ENCODE results near the gene WDR7.
A peak's percentile ranks its signal among the peaks of the same experiment; 100 is the strongest.

Gene WDR7

DNA sequence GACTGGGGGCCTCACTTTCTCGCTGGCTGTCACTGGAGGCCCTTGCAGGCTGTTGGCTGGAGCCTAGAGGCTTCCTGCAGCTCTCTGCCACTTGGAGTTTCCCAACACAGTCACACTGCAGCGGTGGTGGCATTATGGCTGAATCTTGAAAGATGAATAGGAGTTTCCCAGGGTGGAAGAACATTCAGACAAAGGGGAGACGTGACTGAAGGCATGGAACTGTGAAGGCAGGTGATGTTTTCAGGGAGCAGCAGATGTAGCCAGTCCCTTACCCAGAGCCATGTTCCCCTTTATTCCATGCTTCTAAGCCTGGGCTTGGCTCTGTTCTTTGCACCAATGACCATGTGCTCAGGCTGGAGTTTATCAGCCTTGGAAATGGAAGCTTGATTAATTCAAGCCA lies 389.0 kb downstream of the WDR7 start:
- DNase-seq (ENCODE audit: low spot score), result no peak

DNA sequence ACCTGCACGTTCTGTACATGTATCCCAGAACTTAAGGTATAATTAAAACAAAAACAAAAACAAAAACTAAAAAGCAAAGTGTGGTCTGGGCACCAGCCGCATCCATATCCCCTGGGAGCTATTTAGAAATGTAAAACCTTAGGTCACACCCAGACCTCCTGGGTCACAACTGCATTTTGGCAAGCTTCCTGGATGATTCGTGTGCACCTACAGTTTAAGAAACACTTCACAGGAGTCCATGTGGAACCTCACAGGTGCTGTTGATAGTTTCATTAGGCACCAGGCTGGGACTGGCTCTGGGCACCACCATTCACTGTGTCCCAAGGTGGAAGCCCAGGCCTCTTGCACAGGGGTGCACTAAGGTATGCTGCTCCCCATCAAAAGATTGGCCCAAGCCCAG lies 392.1 kb downstream of the WDR7 start:
- DNase-seq (ENCODE audit: low spot score), result no peak

DNA sequence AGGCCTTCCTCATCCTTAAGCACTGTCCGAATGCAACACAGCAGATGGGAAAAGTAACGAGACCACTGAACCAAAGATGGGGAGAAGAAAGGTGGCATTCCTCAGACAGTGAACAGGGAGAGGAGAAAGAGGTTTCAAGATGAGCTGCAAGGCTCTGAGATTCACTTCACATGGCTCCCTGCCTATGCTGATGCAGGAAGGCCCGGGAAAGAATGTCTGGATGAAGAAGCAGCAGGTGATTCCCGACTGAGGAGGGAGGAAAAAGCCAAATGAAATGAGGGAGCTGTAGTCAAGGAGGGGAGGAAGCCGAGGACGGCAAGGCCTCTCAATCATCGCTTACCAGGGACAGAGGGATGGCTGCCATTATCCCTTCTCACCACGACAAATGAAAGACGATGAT lies 397.2 kb downstream of the WDR7 start:
- DNase-seq (ENCODE audit: low spot score), result no peak

DNA sequence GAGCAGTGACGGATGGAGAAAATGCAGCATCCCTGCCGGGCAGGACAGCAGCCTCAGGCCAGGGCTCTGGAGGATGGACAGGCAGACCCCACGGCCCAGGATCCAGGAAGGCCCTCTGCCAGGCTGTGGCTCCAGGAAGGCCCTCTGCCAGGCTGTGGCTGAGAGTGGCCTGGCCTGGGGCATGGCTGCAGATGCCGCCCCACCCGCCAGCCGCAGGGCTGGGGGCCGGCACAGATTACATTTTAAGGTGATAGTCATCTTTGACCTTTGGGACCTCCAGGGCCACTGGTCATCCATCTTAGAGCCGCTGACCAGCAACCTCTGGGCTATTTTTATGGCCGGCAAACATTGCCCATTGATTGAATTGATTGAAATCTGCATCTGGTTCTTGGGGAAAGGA lies 397.7 kb downstream of the WDR7 start:
- DNase-seq (ENCODE audit: low spot score), result no peak

DNA sequence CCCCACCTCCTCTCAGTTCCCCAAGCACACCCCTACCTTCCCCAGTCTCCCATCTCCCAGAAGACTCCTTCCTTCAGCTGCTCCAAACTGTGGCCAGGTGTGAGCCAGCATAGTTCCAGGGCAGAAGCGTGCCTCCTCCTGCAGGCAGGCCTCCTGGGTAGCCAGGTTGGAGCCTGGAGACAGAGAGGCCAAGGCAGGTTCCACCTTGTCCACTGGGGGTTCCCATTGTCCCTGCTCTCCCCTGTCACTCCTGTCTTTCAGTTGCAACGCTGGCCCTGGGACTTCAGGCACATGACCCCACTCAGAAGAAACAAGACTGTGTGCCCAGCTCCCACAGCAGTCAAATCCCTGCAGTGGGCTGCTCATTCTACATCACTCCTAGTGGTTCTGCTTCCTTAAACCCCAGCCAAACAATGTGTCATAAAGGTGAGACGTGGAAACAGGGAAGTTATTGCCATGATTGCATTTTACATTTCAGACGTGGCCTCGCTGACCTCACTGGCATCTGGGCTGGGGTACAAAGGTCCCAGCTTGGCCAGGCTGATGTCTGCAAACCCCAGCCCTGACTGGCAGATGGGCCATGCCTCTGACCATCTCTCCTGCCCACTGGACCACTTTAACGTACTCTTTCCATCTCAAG lies 399.3 kb downstream of the WDR7 start:
- DNase-seq (ENCODE audit: low spot score), result peak; percentile 42

DNA sequence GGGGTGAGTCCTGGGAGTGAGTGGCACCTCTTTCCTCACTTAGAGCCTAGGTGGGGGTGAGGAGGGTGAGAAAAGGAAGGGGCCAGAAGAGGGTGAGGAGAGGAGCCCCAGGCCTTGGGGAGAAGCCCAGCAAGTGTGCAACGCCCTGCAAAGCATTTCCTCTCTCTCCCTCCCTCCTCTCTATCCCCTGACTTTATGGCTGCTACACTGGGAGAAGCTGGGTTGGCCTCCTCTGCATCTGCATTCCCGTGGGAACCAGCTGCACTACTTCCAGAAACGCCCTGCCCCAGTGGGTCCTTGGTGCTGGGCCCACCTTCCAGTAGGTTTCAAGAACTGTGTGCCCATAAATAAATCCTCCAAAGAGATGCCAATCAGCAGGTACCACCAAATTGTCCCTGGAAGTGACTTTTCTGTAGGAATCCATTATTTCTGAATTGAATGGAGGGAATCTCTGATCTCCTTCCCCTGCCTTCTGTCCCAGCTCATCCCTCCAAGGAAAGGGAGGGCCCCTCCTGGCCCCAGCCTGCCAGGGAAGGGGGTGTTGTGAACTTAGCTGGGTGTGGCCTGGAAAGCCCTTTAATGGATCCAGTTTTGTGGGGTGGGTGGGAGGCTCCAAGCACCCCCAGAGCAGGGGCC lies 400.0 kb downstream of the WDR7 start:
- DNase-seq (ENCODE audit: low spot score), result no peak

DNA sequence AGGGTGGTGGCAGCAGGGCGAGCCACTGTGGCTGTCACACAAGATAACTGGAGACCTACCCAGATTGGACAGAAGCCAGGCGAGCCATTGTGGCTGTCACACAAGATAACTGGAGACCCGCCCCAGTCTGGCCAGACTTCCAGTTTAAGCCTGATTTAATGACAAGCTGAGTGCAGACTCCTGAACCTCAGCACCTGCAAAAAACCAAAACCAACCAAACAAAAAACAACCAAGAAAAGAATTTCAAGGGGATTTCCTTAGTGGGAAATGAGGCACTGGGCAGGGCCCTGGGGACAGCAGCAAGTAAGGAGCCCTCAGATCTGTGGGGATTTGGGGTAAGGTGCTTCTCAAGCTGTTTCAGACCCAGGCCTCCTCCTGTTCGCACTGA lies 400.5 kb downstream of the WDR7 start:
- DNase-seq (ENCODE audit: low spot score), result no peak

DNA sequence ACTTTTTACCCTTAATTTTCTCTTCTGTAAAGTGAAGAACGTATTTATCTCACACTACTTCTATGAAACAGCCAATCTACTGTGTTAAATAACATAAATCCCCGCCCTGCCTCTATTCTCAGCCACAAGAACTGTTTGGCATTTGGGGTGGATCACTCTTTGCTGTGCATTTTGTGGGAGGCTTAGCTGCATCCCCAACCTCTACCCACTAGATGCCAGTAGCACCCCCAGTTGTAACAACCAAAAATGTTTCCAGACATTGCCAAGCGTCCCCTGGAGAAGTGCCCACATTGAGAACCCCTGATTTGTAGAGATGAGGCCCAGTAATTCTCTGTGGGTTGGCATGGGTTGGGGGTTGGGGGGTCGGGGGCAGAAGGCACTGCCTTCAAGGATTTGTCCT lies 401.0 kb downstream of the WDR7 start:
- no peak for DNase-seq (ENCODE audit: low spot score)

DNA sequence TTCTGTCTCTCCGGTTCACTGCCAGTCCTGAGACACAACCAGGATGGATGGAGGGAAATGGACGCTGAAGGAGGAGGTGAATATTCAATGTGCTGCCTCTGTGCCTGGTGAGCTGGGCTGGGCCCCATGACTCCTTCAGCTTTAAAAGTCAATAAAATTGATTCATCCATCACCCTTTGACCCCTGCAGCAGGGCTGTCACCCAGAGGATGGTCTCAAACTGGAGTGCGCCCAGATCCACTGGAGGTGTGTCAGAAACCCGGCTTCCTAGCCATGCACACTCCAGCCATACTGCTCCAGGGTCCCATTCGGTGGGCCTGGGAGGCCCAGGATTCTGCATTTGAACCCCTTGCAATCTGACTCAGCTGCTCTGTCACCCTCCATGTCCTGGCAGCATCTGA lies 401.6 kb downstream of the WDR7 start:
- DNase-seq (ENCODE audit: low spot score), result no peak

DNA sequence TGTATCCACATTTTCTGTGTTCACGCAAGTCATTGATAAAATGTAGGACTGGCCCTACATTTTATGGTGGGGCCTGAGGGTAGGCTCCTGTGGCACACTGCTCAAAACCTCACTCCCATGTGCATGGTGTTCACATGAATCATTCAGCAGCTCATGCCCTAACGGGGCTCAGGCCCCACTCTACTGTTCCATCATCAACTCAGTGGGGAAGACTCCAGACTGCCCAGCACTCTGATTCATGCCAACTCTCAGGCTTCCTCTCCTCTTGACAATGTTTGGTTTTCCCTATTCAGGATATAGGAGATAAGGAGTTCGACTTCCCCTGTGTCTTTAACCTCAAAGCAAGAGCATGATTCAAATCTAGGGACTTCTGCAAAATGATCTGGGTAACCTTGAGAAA lies 403.7 kb downstream of the WDR7 start:
- DNase-seq (ENCODE audit: low spot score), result peak; percentile 6

DNA sequence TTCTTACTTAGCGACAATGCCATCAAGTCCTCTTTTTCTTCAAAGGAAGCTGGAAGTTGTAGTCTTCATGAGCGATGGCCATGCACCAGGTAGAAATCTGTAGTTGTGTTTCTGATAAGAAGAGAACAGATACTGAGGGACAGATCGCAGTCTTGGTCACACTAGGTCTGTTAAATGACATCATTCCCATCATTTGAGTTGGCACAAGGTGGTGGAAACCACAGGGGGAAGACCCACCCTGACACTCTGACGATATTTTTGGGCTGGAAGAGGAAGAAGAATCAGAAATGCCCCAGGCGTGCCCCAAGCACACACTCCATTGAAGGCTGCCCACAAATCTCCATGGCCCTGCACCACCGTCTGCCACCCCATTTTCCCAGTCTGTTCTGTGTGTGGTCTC lies 406.7 kb downstream of the WDR7 start:
- DNase-seq (ENCODE audit: low spot score), result no peak

DNA sequence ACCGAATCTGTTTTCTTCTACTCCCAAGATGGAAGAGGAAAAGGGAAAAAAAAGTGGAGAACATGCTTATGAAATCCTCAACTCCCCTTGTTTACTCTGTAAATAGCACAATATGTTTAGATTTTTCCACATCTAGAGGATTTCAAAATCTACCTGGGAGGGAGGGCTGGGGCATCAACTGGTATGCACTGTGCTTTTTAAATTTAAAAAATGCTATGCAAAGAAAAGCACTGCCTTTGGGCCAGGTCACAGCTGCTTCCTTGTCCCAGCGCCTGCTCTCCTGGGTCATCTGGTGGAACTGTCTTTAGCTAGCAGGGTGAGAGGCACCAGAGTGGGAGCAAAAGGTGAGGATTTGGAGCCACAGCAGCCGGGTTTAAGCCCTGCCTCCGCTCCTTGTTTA lies 407.6 kb downstream of the WDR7 start:
- no peak for DNase-seq (ENCODE audit: low spot score)

DNA sequence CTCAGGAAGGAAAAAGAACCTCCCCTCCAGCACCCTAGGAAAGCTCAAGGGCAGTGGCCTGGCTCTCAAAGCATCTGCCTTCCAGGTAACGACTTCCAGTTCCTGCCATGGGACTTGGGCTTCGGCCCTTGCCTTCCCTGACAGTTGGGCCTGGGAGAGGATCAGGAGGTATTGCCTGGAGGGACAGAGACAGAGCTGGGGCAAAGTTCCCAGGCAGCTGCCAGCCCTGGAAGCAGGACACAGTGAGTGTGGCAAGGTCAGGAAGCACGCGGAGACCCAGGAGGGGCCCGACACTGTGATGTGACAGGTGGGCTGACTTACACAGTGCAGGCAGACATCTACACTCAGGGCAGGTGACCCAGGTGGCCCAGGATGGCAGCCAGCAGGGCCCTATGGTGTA lies 408.2 kb downstream of the WDR7 start:
- no peak for DNase-seq (ENCODE audit: low spot score)

DNA sequence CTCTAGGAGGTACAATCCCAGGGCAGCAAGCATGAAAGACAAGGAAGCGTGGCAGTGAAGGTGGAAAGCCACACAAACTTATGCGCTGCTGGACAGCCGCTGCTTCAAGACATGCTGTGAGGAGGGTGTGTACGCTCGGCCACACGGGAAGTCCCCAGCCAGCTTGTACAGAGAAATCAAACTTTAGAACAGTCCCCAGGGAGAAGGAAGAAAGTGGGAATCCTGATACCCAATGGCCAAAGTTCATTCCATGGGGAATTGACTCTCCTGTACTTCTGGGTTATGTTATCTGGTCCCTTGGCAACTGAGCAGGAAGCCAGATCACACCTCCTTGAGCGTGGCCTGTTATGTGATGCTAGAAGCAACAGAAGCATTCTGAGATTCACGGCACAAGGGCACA lies 409.7 kb downstream of the WDR7 start:
- DNase-seq (ENCODE audit: low spot score), result no peak

DNA sequence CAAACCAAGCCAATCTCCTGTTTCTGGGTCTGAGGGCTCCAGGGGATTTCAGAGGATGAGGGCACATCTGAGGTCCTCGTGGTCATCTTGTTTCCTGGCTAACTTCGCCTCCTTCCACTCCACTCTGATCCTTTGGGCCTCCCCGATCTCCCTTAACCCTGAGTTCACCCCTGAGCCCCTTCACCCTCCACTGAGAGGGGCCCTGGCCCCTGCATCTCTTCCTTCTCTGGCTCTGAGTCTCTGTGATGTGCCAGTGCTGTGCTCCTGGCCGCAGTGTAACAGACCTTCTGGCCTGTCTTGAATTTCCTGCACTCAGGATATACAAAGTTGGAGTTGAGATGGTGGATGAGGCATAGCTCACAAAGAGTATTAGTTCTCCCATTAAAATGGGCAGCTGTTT lies 411.0 kb downstream of the WDR7 start:
- DNase-seq (ENCODE audit: low spot score), result no peak

DNA sequence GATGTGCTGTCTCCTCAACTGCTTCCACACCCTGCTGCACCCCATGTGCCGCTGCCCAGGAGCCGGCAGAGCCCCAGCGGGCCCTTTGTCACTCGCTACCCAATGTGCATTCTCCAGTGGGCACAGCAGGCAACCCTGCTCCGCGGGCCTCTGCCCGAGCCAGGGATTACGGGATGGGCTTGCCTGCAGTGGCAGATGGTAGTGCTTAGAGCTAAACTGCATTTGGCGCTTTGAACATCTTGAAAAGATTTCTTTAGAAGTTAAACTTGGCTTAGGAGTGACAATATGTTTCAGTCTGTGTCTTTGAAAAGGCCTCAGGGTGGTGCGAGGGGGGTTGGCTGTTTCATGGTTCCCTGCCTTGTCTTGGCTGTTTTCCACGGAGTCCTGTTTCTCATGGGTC lies 411.7 kb downstream of the WDR7 start:
- DNase-seq (ENCODE audit: low spot score), result no peak

DNA sequence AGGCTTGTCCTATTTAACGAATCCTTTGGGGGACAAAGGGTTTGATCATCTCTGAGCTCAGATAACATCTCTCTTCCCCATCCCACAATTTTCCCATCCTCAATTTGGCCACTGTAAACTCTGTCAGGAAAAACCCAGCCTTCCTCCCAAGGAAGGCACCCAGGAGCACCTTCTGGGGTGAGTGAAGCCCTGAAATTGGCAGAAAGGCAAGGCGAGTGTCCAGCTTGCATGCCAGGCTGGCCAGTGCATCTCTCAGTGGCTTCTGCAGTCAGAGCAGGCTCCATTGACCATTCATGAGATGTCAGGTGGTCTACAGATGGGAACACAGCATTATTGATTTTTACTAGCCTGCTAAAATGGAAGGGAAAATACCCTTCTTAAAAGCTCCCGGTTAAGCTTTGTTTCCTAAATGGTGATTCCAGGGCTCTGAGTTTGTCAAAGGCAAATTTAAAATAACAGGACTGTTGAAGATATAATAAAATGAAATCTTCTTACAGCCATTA lies 412.5 kb downstream of the WDR7 start:
- no peak for DNase-seq (ENCODE audit: low spot score)

DNA sequence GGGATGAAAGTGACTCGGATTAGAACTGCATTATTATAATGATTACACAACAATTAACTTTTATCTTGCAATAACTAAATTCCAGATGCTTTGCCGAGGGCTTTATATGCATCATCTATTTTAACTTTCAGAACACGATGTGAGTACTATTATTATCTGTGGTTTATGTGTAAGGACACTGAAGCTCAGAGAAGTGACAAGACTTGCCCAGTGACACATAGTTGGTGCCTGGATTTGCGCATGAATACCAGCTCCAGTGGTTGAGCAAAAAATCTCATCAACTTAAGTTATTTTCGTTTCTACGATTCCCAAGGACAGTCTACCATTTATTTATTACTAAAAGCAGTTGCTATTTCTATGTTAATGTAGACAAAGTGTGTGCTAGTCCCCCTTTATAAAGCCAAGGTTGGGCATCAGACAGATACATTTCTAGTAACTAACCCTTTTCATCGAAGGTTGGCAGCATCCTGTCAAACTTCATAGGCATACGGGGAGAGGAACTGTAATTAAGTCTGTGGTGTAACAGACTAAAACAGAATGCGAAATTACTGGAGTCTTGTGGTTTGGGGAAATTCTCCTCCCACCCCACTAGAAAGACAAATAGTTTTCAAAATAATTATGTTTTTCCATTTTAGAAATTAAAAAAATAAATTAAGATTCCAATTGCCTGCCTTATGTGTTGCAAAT lies 422.5 kb downstream of the WDR7 start:
- DNase-seq (ENCODE audit: low spot score), result no peak

DNA sequence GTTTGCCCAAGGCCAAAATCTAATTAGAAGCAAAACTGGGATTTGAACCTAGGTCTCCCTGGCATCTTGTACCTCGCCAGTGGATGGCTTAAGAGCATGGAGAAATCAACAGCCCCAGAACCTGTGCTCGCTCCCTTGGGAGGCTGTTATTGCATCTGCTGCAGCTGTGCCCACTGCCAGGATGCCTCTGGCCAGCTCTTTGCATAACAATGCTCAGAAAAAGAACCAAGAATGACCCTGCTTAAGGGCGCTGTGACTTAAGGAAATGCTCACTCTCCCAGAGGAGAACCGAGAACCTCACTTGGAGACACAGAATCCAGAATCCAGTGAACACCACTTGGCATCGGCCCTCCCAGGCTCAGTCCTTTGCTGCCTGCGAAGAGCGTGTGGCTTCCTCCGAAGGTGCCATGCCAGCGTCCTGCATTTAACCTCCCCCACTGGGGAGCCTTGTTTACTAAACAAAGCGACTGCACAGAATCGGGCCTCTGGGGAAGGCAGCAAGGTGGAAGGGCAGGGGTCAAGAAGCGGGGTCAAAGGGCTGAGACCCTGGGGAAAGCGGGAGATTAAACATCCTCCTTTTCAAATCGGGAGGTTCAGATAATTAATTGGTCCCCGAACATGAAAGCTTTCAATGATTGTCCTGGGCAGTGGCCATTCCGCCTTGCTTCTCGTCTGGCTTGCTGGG lies 424.7 kb downstream of the WDR7 start:
- DNase-seq (ENCODE audit: low spot score), result no peak

DNA sequence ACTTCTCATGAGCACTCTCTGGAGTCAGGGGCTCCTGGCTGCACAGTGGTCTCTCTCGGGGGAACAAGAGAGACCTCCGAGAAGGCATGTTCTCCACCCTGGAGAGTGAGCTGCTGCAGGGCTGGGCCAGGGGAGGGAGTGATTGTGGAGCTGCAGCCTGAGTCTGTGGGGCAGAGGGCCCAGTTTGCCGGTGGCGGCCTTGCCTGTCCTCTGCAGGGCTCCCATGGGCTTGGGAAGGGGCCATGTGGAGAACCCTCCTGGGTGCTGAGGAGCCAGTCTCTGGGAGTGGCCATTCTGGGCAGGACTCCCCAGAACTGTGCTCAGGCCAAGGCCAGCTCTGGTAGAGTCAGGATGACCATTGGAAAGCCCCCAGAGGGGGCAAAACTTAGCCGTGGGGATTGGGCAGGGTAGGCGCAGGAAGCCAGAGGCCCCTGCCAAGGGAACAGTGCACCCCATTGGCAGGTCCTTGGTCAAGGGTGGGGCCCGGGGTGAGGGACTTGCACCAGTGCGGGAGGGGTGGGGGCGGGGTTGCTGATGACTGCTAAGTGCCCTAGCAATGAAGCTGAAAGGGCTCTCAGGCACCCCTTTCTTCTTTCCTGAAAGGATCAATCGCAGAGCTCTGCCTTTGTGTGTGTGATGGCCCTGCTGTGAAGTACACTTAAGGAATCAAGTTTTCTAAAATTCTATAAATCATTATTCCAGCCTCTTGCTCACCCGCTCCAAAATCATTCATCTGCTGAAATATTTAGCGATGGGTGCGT lies 426.0 kb downstream of the WDR7 start:
- no peak for DNase-seq (ENCODE audit: low spot score)

DNA sequence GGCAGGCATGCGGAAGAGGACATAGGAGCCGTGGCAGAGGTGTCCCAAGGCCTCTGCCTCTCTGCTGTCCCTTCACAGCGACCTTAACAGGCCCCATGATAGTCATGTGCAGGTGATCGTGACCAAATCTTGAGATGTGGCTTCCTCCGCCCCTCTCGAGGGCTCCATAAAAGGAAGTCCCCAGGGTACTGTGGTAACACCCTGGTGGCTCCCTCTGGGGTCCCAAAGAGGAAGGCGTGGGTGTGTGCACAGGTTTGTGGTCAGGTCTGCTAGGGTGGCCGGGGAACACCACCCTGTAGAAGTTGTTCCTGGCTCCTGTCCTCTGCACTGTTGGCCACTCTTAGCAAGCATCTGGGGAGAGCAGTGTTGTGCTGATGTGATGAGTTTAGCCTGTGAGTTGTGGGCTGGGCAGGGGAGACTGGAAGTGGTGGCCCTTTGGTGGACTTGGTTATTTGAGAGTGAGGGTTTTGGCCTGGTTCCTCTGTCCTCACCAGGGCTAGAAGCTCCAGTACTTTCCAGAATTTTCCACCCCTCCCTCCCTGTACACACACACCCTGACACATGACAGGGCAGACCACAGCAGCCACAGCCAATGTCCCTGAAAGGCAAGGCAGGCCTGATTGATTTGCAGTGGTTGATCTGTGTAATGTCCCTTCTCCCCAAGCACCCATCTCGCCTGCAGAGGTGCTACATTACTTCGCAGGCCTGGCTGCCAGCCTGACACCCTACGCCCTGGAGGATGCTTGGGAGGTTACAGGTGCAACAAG lies 426.8 kb downstream of the WDR7 start:
- DNase-seq (ENCODE audit: low spot score), result no peak

Data from kidney tubule cell (primary cell).